Trophoblast cell (in vitro differentiated cells and primary cell): Measurements from ENCODE around the gene KCTD11.
A peak's percentile ranks its signal among the peaks of the same experiment; 100 is the strongest.

Source experiments
- DNase-seq, 2 donors: peaks; one replicate each; pipeline ENCODE4 v3.0.0-alpha.2; 2016
- H2AFZ ChIP-seq: 2 replicates; pipeline ENCODE4 v1.6.1; 2013; ENCODE audit warnings: low read length, moderate library complexity, mild to moderate bottlenecking; ENCODE audit not compliant: insufficient read depth, poor library complexity
- H2AK5ac ChIP-seq: 2 replicates; pipeline ENCODE4 v1.6.1; 2013; ENCODE audit warnings: mild to moderate bottlenecking, low read length
- H2BK120ac ChIP-seq: 2 replicates; pipeline ENCODE4 v1.6.1; 2013; ENCODE audit warnings: low read length, mild to moderate bottlenecking, moderate library complexity; ENCODE audit not compliant: insufficient read depth, poor library complexity
- H2BK12ac ChIP-seq: 2 replicates; pipeline ENCODE4 v1.6.1; 2013; ENCODE audit warnings: mild to moderate bottlenecking, low read length, moderate library complexity
- H2BK5ac ChIP-seq: 2 replicates; pipeline ENCODE4 v1.6.1; 2013; ENCODE audit warnings: low read length, low read depth, moderate library complexity, mild to moderate bottlenecking; ENCODE audit not compliant: poor library complexity
- H3K14ac ChIP-seq: 2 replicates; pipeline ENCODE4 v1.6.1; 2013; ENCODE audit warnings: mild to moderate bottlenecking, low read length
- H3K18ac ChIP-seq: 2 replicates; pipeline ENCODE4 v1.6.1; 2013; ENCODE audit warnings: mild to moderate bottlenecking, low read length
- H3K23ac ChIP-seq: 2 replicates; pipeline ENCODE4 v1.6.1; 2013; ENCODE audit warnings: low read length
- H3K27ac ChIP-seq: 2 replicates; pipeline ENCODE4 v1.5.1; 2013; ENCODE audit warnings: low read depth, mild to moderate bottlenecking, inconsistent platforms, low read length, moderate library complexity
- H3K27me3 ChIP-seq: 2 replicates; pipeline ENCODE4 v1.6.1; 2013; ENCODE audit warnings: inconsistent platforms, mild to moderate bottlenecking, low read length, moderate library complexity; ENCODE audit not compliant: insufficient read depth
- H3K36me3 ChIP-seq, 2 experiments: 1 replicate in 1 of 2; 2 replicates in 1 of 2; pipeline ENCODE4 v1.6.1; 2013; ENCODE audit warnings: low read length in 2 of 2, mild to moderate bottlenecking in 2 of 2, moderate library complexity in 1 of 2; ENCODE audit not compliant: insufficient read depth in 2 of 2, control insufficient read depth in 1 of 2
- H3K4ac ChIP-seq: 2 replicates; pipeline ENCODE4 v1.6.1; 2013; ENCODE audit warnings: low read depth, mild to moderate bottlenecking, low read length, moderate library complexity
- H3K4me1 ChIP-seq, 2 experiments: 1 replicate in 1 of 2; 2 replicates in 1 of 2; pipeline ENCODE4 v1.6.1; 2013; ENCODE audit warnings: low read length in 2 of 2, mild to moderate bottlenecking in 2 of 2, moderate library complexity in 1 of 2; ENCODE audit not compliant: insufficient read depth in 2 of 2, control insufficient read depth in 1 of 2
- H3K4me2 ChIP-seq: 2 replicates; pipeline ENCODE4 v1.6.1; 2013; ENCODE audit warnings: inconsistent platforms, mild to moderate bottlenecking, low read length, moderate library complexity
- H3K4me3 ChIP-seq: 2 replicates; pipeline ENCODE4 v1.5.1; 2013; ENCODE audit warnings: mild to moderate bottlenecking, low read depth, low read length, inconsistent platforms
- H3K79me1 ChIP-seq: one replicate; pipeline ENCODE4 v1.6.1; 2013; ENCODE audit warnings: low read length
- H3K79me2 ChIP-seq: 2 replicates; pipeline ENCODE4 v1.6.1; 2013; ENCODE audit warnings: low read length, mild to moderate bottlenecking; ENCODE audit not compliant: control insufficient read depth, insufficient read depth, poor library complexity
- H3K9ac ChIP-seq: 2 replicates; pipeline ENCODE4 v1.6.1; 2013; ENCODE audit warnings: mild to moderate bottlenecking, low read length
- H3K9me3 ChIP-seq: 2 replicates; pipeline ENCODE4 v1.6.1; 2013; ENCODE audit warnings: low read depth, mild to moderate bottlenecking, control low read depth, inconsistent platforms, low read length; ENCODE audit not compliant: insufficient read depth
- H4K12ac ChIP-seq: 2 replicates; pipeline ENCODE4 v1.6.1; 2013; ENCODE audit warnings: low read depth, mild to moderate bottlenecking, low read length, moderate library complexity
- H4K8ac ChIP-seq: 2 replicates; pipeline ENCODE4 v1.6.1; 2013; ENCODE audit warnings: low read depth, mild to moderate bottlenecking, low read length, moderate library complexity
- H4K91ac ChIP-seq: one replicate; pipeline ENCODE4 v1.6.1; 2013; ENCODE audit warnings: low read depth, mild to moderate bottlenecking, low read length, moderate library complexity
- WGBS: extraction: QIAGEN DNeasy Blood & Tissue Kit; methylation state at CpG from one replicate; pipeline ENCODE4 v1.1.7; 2013; ENCODE audit warnings: missing lambda C conversion rate; ENCODE audit not compliant: insufficient read length, insufficient coverage; ENCODE audit errors: extremely low coverage; 5-methylcytosine and 5-hydroxymethylcytosine counted together

The KCTD11 gene

GRCh38 chr17:7391307-7391706, 39.3 kb downstream of the KCTD11 start:
- H3K79me1 ChIP-seq: peaks cover 17% of the 10 kb centered on the region
- H2BK120ac ChIP-seq: no peak overlapping the region
- no peak overlapping the region for H2BK5ac ChIP-seq
- no peak overlapping the region for H3K18ac ChIP-seq
- no peak overlapping the region for H4K91ac ChIP-seq
- no peak overlapping the region for H4K8ac ChIP-seq
- no peak overlapping the region for H3K4ac ChIP-seq
- no peaks in the 10 kb centered on the region for H3K9me3 ChIP-seq
- no peak overlapping the region for H2AFZ ChIP-seq
- H2AK5ac ChIP-seq: no peak overlapping the region
- peaks cover 50 to 53% of the 10 kb centered on the region in 2 experiments for H3K36me3 ChIP-seq
- H3K23ac ChIP-seq: no peak overlapping the region
- no CpG with 5 or more reads among the region's 2 CpGs for WGBS
- H3K4me3 ChIP-seq: no peak overlapping the region
- H4K12ac ChIP-seq: no peak overlapping the region
- H3K27me3 ChIP-seq: no peaks in the 10 kb centered on the region
- DNase-seq: no peak
- peaks cover 12% of the 10 kb centered on the region for H3K79me2 ChIP-seq
- no peak overlapping the region for H3K4me2 ChIP-seq
- no peak overlapping the region for H2BK12ac ChIP-seq
- H3K14ac ChIP-seq: no peak overlapping the region
- H3K9ac ChIP-seq: no peak overlapping the region
- H3K27ac ChIP-seq: no peak overlapping the region
- peaks cover 11 to 16% of the 10 kb centered on the region in 2 experiments for H3K4me1 ChIP-seq

DNA sequence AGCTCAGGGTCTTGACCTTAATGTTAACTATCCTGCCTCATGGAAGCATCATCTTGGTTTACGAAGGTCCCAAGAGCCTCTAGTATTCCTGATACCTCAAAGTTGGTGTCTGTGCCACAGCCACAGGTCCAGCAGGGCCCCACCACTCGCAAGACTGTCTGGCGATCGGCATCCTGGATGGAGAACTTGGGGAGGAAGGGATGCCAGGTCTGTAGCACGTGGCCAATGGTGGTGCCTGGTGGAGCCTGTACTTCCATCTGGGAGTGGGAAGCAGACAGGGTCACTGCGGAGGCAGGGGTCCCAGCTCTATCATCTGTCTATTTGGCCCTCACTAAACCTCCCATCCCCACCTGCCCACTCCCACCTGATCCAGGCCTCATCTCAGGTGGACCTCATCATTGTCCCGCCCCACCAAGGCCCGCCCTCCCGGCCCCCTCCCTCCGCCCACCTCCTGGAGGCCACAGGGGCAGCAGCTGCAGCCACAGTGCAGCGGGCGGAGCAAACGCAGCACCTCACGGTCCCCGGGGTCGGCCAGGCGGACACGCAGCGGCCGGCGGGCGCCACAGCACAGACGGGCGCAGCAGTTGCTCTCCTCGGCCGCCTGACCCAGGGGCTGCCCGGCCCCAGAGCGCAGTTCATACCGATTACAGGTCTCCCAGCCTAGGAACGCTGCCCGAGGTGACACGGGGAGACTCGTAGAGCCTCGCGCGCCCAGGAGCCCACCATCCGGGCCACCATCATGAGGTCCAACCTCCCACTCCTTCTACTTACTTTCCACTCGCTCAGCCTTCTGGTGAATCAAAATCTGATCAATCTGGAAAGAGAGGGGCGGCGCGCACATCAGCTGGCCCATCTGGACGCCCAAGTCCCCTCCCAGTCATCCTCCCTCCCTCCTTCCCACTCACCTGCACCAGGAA, 41.0 kb downstream of the KCTD11 start:
- Histone ChIP-seq H3K36me3 (peaks cover 40 to 44% of the 10 kb centered on the region in 2 experiments), H3K4ac (peak overlapping the region; percentile 60), H4K8ac (peak overlapping the region; percentile 12), H4K12ac (no peak overlapping the region), H2BK5ac (no peak overlapping the region), H3K9ac (no peak overlapping the region), H2AFZ (no peak overlapping the region), H3K4me2 (peak overlapping the region; percentile 92), H3K18ac (peak overlapping the region; percentile 48), H2AK5ac (peak overlapping the region; percentile 83), H3K79me1 (peaks cover 17% of the 10 kb centered on the region), H3K27me3 (no peaks in the 10 kb centered on the region), H2BK120ac (no peak overlapping the region), H3K14ac (peak overlapping the region; percentile 84), H3K27ac (no peak overlapping the region), H2BK12ac (peak overlapping the region; percentile 15), H3K4me3 (peak overlapping the region; percentile 85), H3K23ac (no peak overlapping the region), H4K91ac (peak overlapping the region; percentile 64), H3K4me1 (peaks cover 11 to 16% of the 10 kb centered on the region in 2 experiments), H3K9me3 (no peaks in the 10 kb centered on the region), H3K79me2 (peaks cover 12% of the 10 kb centered on the region)
- no peak for DNase-seq
- no CpG with 5 or more reads among the region's 42 CpGs for WGBS

- peaks cover 31 to 36% of the 10 kb centered on the region in 2 experiments for H3K36me3 ChIP-seq
- H4K91ac ChIP-seq: peak overlapping the region; percentile 64
- H3K27ac ChIP-seq: peak overlapping the region; percentile 51
- H3K23ac ChIP-seq: no peak overlapping the region
- peak overlapping the region; percentile 15 for H2BK12ac ChIP-seq
- no peaks in the 10 kb centered on the region for H3K27me3 ChIP-seq
- H3K4me3 ChIP-seq: peak overlapping the region; percentile 85
- peak overlapping the region; percentile 61 for H2AFZ ChIP-seq
- H3K9me3 ChIP-seq: no peaks in the 10 kb centered on the region
- H3K79me1 ChIP-seq: peaks cover 17% of the 10 kb centered on the region
- DNase-seq: peak in 1 of 2 donors; percentile 37
- peak overlapping the region; percentile 29 for H2BK120ac ChIP-seq
- H3K18ac ChIP-seq: peak overlapping the region; percentile 71
- WGBS: no CpG with 5 or more reads among the region's 48 CpGs
- H3K4me1 ChIP-seq: peaks cover 11 to 16% of the 10 kb centered on the region in 2 experiments
- H3K4ac ChIP-seq: peak overlapping the region; percentile 60
- peak overlapping the region; percentile 92 for H3K4me2 ChIP-seq
- peak overlapping the region; percentile 56 for H4K12ac ChIP-seq
- peak overlapping the region; percentile 78 for H2BK5ac ChIP-seq
- H3K14ac ChIP-seq: peak overlapping the region; percentile 84
- H2AK5ac ChIP-seq: peak overlapping the region; percentile 83
- H3K9ac ChIP-seq: peak overlapping the region; percentile 81
- peaks cover 12% of the 10 kb centered on the region for H3K79me2 ChIP-seq
- H4K8ac ChIP-seq: peak overlapping the region; percentile 75
Observed at GRCh38 chr17:7393613-7394451, 41.9 kb downstream of the KCTD11 start.

DNA sequence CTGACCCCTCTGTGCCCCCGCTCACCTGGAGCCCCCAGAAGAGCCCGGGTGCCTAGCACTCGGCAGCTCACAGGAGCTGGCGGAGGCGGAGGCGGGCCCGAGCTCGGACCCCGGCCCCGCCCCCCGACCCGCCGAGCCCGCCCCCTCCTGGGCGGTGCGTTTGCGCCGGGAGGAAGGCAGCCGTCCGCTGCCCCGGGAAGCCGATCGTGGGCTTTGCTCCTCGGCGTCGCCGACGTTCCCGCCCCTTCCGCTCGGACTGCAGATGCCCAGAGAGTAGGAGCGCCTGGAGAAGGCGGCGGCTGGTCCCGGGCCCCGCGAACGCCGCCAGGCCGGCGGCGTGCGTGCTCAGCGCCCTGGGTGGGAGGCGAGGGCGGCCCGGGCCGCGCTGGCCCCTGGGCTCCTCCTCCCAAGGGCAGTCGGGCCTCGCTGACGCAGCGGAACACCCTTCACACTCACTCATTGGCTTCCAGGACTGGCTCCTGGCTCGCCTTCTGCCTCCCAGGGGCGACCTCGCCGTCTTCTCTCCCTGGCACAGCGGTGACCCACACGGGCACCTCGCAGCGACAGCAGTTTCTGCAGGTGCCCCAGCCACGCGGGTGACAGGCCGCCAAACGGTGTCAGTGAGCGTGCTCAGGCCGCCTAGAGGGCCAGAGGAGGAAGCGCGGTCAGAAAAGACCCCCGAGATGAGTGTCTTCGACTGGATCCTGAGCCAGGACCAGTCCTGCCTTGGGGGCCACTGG, 42.7 kb downstream of the KCTD11 start, which contains the start of gene PLSCR3:
Gene PLSCR3, minus strand, starts transcription at position 74 of the 740 bp plus-strand sequence. CDS start 415 bp downstream, outside the sequence.
- H3K27me3 ChIP-seq: no peaks in the 10 kb centered on the region
- H3K18ac ChIP-seq: peak within 1 kb of the TSS; percentile 89
- DNase-seq: peak; percentile 76 to 80
- H3K14ac ChIP-seq: peak within 1 kb of the TSS; percentile 84
- H3K4me1 ChIP-seq: peaks cover 11 to 16% of the 10 kb centered on the region in 2 experiments
- peak within 1 kb of the TSS; percentile 78 for H2BK5ac ChIP-seq
- H3K4me3 ChIP-seq: peak within 1 kb of the TSS; percentile 85
- no peak within 1 kb of the TSS for H3K23ac ChIP-seq
- H3K27ac ChIP-seq: peak within 1 kb of the TSS; percentile 86
- H2AFZ ChIP-seq: peak within 1 kb of the TSS; percentile 61
- H2AK5ac ChIP-seq: peak within 1 kb of the TSS; percentile 83
- H3K4me2 ChIP-seq: peak within 1 kb of the TSS; percentile 92
- H4K8ac ChIP-seq: peak within 1 kb of the TSS; percentile 89
- peaks cover 12% of the 10 kb centered on the region for H3K79me2 ChIP-seq
- H3K36me3 ChIP-seq: peaks cover 24 to 28% of the 10 kb centered on the region in 2 experiments
- peak within 1 kb of the TSS; percentile 83 for H2BK120ac ChIP-seq
- H3K79me1 ChIP-seq: peaks cover 17% of the 10 kb centered on the region
- H4K12ac ChIP-seq: peak within 1 kb of the TSS; percentile 89
- peak within 1 kb of the TSS; percentile 37 for H2BK12ac ChIP-seq
- peak within 1 kb of the TSS; percentile 66 for H3K4ac ChIP-seq
- H3K9me3 ChIP-seq: no peaks in the 10 kb centered on the region
- no CpG with 5 or more reads among the region's 71 CpGs for WGBS
- H3K9ac ChIP-seq: peak within 1 kb of the TSS; percentile 81
- H4K91ac ChIP-seq: peak within 1 kb of the TSS; percentile 79
